HG03571 (cell line): Measurements from ENCODE around the gene SERPINA7.
"Not testable (repeated sequence)": the region's sequence is repeated elsewhere in the genome, so short reads cannot be mapped to it uniquely, and the experiment has no call there.

Experiments used
- ATAC-seq: cut with Tn5 transposase; IDR thresholded peaks from one replicate; pipeline ENCODE4 v1.9.1; 2021; ENCODE audit not compliant: unreplicated experiment

Gene SERPINA7, protein sequence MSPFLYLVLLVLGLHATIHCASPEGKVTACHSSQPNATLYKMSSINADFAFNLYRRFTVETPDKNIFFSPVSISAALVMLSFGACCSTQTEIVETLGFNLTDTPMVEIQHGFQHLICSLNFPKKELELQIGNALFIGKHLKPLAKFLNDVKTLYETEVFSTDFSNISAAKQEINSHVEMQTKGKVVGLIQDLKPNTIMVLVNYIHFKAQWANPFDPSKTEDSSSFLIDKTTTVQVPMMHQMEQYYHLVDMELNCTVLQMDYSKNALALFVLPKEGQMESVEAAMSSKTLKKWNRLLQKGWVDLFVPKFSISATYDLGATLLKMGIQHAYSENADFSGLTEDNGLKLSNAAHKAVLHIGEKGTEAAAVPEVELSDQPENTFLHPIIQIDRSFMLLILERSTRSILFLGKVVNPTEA

GRCh38 chrX:106038625-106039024 is at the start of gene SERPINA7:
Gene SERPINA7, minus strand, starts transcription at chrX:106038727. Its CDS starts 1,669 bp downstream, at chrX:106037058.
- ATAC-seq: no peak

GRCh38 chrX:106069048-106069447 is 30.5 kb upstream of the SERPINA7 start:
- no peak for ATAC-seq

- no peak for ATAC-seq
Measured at GRCh38 chrX:106050054-106050453, 11.5 kb upstream of the SERPINA7 start.

- ATAC-seq: no peak
Measured at GRCh38 chrX:106042296-106042695, 3.8 kb upstream of the SERPINA7 start.

DNA sequence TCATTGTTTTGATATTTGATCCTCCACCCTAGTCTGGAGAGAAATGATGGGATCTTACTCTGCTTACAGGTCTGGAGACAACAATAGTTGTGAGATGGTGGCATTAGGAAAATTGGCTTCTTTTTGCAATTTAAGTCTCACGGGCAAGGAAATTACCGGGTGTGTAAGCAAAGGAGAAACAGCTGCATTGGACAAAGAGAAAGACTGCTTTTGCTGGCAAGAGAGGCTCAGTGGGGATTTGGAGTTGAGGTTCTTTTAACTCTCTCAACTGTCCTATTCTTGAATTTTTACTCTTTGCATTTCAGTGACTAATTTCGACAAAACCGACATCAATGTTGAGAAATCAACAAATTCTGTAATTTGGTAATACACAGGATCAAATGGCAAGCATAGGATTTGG is 2.3 kb upstream of the SERPINA7 start:
- ATAC-seq: no peak

GRCh38 chrX:106039920-106040319 is 1.4 kb upstream of the SERPINA7 start:
- no peak for ATAC-seq

DNA sequence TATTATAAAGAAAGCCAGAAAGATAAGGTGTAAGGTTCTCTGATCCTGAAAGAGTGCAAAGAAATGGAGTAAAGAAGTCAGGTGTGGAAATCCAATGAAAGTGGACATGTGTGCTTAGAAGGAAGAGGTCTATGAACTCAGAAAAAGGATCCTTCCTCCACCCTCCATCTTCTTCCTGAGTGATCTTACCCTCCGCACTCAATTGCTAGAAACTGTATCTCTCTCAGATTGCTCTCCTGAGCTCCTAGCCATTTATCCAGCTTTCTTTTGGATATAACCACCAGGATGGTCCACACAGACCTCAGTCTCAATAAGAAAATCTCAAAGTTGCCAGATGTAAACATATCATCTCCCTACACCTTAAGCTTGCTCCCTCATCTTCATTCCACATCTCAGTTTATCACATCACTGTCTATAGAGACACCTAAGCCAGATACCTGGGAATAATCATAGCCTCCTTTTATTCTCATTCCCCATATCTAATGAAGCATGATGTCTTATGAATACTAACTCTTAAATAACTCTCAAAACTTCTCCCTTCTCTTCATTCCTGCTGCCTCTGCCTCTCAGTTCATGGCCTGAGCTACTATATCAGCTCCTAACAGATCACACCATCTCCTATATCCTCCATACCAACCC is 573 bp downstream of the SERPINA7 start:
- ATAC-seq: no peak

DNA sequence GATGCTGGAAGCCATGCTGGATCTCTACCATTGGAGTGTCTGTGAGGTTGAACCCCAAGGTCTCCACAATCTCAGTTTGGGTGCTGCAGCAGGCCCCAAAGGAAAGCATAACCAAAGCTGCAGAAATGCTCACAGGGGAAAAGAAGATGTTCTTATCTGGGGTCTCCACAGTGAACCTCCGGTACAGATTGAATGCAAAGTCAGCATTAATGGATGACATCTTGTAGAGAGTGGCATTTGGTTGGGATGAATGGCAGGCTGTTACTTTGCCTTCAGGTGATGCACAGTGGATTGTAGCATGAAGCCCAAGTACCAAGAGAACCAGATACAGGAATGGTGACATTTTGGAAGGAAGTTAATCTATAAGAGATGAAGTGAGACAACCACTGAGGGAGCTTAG is 1.8 kb downstream of the SERPINA7 start:
- no peak for ATAC-seq

DNA sequence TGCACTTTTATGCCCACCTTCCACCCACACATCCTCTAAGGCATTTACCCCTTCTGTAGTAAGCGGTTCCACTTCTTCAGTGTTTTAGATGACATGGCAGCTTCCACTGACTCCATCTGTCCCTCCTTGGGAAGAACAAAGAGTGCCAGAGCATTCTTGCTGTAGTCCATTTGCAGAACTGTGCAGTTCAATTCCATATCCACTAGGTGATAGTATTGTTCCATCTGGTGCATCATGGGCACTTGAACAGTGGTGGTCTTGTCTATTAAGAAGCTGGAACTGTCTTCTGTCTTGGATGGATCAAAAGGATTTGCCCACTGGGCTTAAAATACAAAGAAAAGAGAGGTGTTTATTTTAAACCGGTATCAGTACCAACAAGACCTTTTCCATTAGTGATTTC is 3.5 kb downstream of the SERPINA7 start:
- no peak for ATAC-seq

GRCh38 chrX:106023947-106024346 is 14.6 kb downstream of the SERPINA7 start:
- ATAC-seq: no peak

DNA sequence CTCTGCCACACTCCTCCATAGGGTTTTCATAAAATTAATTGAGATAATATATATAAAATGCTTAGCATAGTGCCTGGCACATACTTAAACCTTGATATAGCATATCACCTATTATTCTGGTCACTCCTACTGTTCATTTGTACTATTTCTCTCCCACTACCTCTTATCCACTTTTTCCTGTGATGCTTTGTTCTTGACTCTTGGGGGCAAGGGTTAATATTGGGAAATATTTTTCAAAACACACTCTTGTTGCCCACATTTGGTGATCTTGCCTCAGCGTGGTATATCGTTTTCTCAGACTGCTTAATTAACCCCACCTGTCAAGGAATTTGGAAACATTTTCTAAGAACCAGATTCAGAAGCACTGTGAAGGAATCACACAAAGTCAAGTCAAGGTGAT is 16.3 kb downstream of the SERPINA7 start:
- ATAC-seq: no peak

GRCh38 chrX:106014119-106014775 is 24.3 kb downstream of the SERPINA7 start:
- no peak for ATAC-seq

- no peak for ATAC-seq
Measured at GRCh38 chrX:106009145-106009544, 29.4 kb downstream of the SERPINA7 start.

DNA sequence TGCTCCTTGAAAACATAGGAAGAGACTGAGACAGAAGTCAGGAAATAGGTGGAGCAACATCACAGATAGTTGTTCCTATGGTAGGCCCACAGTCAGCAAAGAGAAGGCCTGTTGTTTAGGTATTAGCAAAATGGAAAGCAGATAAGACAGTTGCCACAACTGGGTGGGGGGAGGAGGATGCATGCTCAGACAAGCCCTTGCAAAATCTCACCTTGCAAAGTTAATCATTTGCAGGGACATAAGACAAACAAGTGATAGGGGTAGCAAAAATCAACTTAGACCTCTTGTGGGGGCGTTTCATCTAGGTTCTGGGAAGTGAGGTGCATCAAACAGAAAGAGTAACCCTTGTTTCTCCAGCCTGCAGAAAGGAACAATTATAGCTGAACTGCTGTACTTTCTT is 30.7 kb downstream of the SERPINA7 start:
- ATAC-seq: no peak

GRCh38 chrX:106005684-106006083 is 32.8 kb downstream of the SERPINA7 start:
- no peak for ATAC-seq

DNA sequence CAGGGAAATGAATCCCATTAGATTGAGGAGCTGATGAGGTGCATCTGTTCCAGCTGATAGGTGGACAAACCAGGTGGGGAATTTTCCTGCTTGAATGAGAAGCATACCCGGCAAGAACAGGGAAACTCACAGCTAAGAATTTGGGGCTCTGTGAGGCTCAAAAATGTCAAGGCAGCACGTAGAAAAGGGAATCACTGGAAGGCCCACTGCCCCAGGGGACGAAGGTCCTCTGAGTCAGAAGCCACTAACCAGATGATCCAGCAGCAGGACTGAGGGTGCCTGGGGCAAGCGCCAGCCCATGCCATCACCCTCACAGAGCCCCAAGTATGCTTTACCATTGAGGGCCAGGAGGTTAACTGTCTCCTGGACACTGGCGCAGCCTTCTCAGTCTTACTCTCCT is 37.9 kb downstream of the SERPINA7 start:
- ATAC-seq: not testable (repeated sequence)

- ATAC-seq: no peak
Measured at GRCh38 chrX:106000203-106000602, 38.3 kb downstream of the SERPINA7 start.

- no peak for ATAC-seq
Measured at GRCh38 chrX:105999294-105999693, 39.2 kb downstream of the SERPINA7 start.

DNA sequence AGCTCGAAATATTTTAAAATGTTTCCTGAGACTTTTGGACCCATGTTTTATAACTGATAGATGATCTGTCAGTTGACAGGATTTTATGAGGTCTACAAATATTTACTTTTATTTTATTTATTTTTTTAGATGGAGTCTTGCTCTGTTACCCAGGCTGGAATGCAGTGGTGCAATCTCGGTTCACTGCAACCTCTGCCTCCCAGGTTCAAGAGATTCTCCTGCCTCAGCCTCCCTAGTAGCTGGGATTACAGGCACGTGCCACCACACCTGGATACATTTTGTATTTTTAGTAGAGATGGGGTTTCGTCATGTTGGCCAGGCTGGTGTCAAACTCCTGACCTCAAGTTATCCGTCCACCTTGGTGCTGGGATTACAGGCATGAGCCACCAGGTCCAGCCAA is 50.0 kb downstream of the SERPINA7 start:
- not testable (repeated sequence) for ATAC-seq
